Upper lobe of right lung (tissue), 1 donor: ENCODE data around the gene TRIP13. TPM values are rescaled to one million over a fixed set of nuclear protein-coding genes. Genes with fewer than 3 reads are reported as not detected.

Experiments
- ATAC-seq: fragments of 200-7000 bp; cut with Tn5 transposase; one replicate; pipeline ENCODE4 v1.9.1; 2020; ENCODE audit warnings: mild to moderate bottlenecking, moderate library complexity
- DNase-seq: peaks from one replicate; pipeline ENCODE4 v3.0.0-alpha.2; 2020
- H3K27ac ChIP-seq: fragments of 200-600 bp; one replicate; pipeline ENCODE4 v1.8.0; 2022
- H3K27me3 ChIP-seq: fragments of 200-600 bp; one replicate; pipeline ENCODE4 v1.8.0; 2022; ENCODE audit warnings: mild to moderate bottlenecking
- H3K36me3 ChIP-seq: fragments of 200-600 bp; one replicate; pipeline ENCODE4 v1.8.0; 2022
- H3K4me1 ChIP-seq: fragments of 200-600 bp; one replicate; pipeline ENCODE4 v1.8.0; 2022
- H3K4me3 ChIP-seq: fragments of 200-600 bp; one replicate; pipeline ENCODE4 v1.8.0; 2022; ENCODE audit warnings: mild to moderate bottlenecking
- H3K9me3 ChIP-seq: fragments of 200-600 bp; one replicate; pipeline ENCODE4 v1.8.0; 2022
- intact Hi-C: fragments of 100-400 bp; cut with DNase I; formaldehyde crosslinking; loops from one replicate; pipeline ENCODE4 v1.11.0; 2022
- total RNA-seq: library from RNA; stranded (reverse); fragmentation: NEBNext Ultra II Directional; extraction: Animal tissue kit (Norgen Biotek cat#: 25700); gene quantifications from one replicate; pipeline ENCODE4 v1.2.1, GENCODE V29; 2021
- TF ChIP-seq, protein P1 (sequence below): fragments of 200-600 bp; IDR thresholded peaks from one replicate; pipeline ENCODE4 v1.8.0; 2022; ENCODE audit warnings: antibody characterized with exemption
- donor health status: DM: no; HTN: yes; CAD: no; lungs with severe emphysema.

TRIP13 gene
- total RNA-seq, 1 donor from 2014 or later: 0.81 TPM

DNA sequence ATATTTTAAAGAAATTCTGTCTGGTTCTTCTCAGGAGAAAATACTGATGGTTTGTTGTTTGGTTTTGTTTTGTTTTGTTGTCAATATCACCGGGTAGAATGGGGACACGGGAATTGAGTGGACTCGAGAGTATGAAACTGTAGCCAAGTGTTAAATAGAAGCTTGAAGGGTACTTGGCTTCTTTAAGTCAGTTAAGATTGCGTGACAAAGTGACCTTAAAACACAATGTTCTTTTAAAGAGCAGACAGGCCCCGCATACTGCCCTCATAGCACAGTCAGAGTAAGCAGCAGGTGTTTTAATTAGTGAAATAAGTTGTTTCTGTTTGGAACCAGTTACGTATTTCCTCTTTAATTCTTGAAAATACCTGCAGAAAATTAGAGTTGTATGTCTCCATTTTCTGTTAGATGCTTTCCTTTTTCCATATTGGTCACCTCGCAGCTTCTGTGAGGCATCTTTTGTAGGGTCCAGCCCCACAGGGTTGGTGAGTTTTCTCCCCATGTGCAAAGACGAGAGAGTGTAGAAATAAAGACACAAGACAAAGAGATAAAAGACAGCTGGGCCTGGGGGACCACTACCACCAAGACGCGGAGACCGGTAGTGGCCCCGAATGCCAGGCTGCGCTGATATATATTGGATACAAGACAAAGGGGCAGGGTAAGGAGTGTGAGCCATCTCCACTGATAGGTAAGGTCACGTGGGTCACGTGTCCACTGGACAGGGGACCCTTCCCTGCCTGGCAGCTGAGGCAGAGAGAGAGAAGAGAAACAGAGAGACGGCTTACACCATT, 9.6 kb downstream of the TRIP13 start:
- no peaks in the 10 kb centered on the region for H3K27me3 ChIP-seq
- no peaks in the 10 kb centered on the region for H3K4me1 ChIP-seq
- intact Hi-C loops: loop anchor here (5.0 kb wide), 1 partner anchor 230 kb away; no protein-coding TSS in a partner anchor
- no peaks in the 10 kb centered on the region for H3K9me3 ChIP-seq
- TF ChIP-seq, protein P1, sequence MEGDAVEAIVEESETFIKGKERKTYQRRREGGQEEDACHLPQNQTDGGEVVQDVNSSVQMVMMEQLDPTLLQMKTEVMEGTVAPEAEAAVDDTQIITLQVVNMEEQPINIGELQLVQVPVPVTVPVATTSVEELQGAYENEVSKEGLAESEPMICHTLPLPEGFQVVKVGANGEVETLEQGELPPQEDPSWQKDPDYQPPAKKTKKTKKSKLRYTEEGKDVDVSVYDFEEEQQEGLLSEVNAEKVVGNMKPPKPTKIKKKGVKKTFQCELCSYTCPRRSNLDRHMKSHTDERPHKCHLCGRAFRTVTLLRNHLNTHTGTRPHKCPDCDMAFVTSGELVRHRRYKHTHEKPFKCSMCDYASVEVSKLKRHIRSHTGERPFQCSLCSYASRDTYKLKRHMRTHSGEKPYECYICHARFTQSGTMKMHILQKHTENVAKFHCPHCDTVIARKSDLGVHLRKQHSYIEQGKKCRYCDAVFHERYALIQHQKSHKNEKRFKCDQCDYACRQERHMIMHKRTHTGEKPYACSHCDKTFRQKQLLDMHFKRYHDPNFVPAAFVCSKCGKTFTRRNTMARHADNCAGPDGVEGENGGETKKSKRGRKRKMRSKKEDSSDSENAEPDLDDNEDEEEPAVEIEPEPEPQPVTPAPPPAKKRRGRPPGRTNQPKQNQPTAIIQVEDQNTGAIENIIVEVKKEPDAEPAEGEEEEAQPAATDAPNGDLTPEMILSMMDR: no peak
- H3K27ac ChIP-seq: no peak overlapping the region
- no peak overlapping the region for H3K4me3 ChIP-seq
- no peaks in the 10 kb centered on the region for H3K36me3 ChIP-seq
- peak; percentile 51 for ATAC-seq
- DNase-seq: no peak

DNA sequence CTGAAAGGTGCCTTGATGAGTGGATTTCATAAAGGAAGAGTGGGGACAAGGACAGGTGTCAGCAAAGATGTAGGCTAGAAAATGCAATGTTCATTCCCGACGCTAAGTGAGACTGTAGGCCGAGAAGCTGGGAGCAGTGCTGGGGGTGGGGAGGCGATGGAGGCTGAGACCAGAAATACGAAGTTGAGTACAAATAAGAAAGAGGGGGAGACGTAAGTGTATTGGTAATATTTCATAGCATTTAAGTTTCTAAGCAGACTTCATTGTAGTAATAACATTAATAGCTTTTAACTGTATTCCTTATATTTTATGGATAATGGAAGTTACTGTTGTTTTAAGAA, 11.0 kb downstream of the TRIP13 start:
- intact Hi-C loops: loop anchor here (5.0 kb wide), 1 partner anchor 231 kb away; no protein-coding TSS in a partner anchor
- ATAC-seq: no peak

DNA sequence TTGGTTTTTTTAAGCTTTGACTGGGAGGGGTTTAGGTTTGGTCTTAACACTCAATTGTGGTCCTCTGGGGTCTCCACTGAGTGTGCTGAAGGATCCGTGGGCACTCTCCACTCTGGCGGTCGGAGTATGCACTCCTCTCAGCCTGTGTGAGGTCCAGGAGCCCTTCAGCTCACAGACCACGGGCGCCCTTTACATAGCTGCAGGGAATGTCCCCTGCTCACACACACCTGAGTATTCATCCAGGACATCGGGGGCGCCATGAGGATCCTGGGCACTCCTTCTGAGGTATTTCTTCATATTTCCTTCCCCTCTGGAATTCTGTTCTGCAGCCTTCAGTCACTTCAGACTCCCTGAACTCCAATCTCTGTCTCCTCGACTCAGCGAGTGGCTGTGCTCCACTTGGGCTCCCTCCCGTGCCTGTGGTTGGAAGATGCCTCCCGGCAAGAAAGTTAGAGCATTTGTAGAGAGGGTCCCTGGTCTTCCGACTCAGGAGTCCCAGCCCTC, 12.5 kb downstream of the TRIP13 start:
- TF ChIP-seq, protein P1: no peak
- H3K36me3 ChIP-seq: no peaks in the 10 kb centered on the region
- H3K9me3 ChIP-seq: no peaks in the 10 kb centered on the region
- ATAC-seq (no peak), DNase-seq (no peak)
- H3K4me3 ChIP-seq: no peak overlapping the region
- H3K27ac ChIP-seq: no peak overlapping the region
- intact Hi-C loops: no loop called here
- no peaks in the 10 kb centered on the region for H3K4me1 ChIP-seq
- H3K27me3 ChIP-seq: no peaks in the 10 kb centered on the region

More for the DNA sequence above, 11.0 kb downstream of the TRIP13 start:
- H3K4me3 ChIP-seq: no peak overlapping the region
- no peaks in the 10 kb centered on the region for H3K27me3 ChIP-seq
- no peak for DNase-seq
- H3K4me1 ChIP-seq: no peaks in the 10 kb centered on the region
- TF ChIP-seq, protein P1: no peak
- H3K9me3 ChIP-seq: no peaks in the 10 kb centered on the region
- no peaks in the 10 kb centered on the region for H3K36me3 ChIP-seq
- no peak overlapping the region for H3K27ac ChIP-seq

DNA sequence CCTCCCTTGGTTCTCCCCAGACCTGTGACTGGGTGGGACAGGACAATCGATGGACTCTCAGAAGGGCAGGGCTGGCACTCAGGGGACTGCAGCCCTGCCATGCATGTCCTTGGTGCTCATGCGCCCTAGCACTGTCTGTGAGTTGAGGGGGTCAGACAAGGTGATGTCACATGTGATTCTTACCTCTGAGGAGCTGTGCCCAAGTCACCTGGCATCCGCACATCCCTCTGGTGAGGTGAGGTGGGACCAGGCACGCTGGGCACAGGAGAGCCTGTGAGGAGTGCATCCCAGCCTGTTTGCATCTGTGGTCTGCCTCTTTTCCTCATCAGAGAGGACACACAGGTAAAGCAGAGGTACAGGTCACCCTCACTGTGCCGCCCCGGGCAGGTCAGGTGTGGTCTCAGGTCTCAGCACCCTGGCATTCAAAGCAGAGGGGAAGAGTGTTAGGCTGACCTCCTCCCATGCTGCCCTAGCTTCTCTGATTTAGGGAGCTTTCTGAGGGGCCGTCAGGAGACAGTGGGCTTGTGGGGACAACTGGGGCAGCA, 14.8 kb downstream of the TRIP13 start:
- intact Hi-C loops: no loop called here
- H3K4me1 ChIP-seq: no peaks in the 10 kb centered on the region
- H3K27me3 ChIP-seq: no peaks in the 10 kb centered on the region
- TF ChIP-seq, protein P1: no peak
- DNase-seq: no peak
- H3K4me3 ChIP-seq: no peak overlapping the region
- H3K9me3 ChIP-seq: no peaks in the 10 kb centered on the region
- no peak overlapping the region for H3K27ac ChIP-seq
- ATAC-seq: no peak
- no peaks in the 10 kb centered on the region for H3K36me3 ChIP-seq

DNA sequence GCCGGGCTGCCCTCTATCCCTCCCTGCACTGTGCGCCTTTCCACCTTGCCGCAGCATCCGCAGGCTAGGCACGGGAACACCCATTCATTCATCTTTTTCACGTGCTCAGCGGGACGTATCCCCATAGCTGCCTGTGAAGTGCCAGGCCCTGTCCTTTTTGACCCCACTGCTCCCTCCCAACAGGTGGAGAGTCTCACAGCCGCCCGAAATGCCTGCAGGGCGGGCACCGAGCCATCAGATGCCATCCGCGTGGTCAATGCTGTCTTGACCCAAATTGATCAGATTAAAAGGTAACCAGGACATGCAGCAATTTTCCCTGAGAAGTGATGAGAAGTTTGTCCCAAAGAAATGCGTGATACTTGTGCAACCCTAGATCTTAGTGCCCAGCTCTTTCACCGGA, 15.5 kb downstream of the TRIP13 start:
- no peaks in the 10 kb centered on the region for H3K4me1 ChIP-seq
- TF ChIP-seq, protein P1: no peak
- H3K27me3 ChIP-seq: no peaks in the 10 kb centered on the region
- intact Hi-C loops: no loop called here
- H3K36me3 ChIP-seq: no peaks in the 10 kb centered on the region
- DNase-seq: no peak
- H3K27ac ChIP-seq: no peak overlapping the region
- no peaks in the 10 kb centered on the region for H3K9me3 ChIP-seq
- no peak overlapping the region for H3K4me3 ChIP-seq
- ATAC-seq: no peak
